H1 (cell line): ENCODE results near the gene ORC2. TPM values are rescaled to one million over a fixed set of nuclear protein-coding genes. Genes with fewer than 3 reads are reported as not detected.

Source experiments
- CHD7 ChIP-seq: fragments of 300-600 bp; sonication (generic); IDR thresholded peaks from 2 replicates; pipeline ENCODE4 v1.7.1; 2012; ENCODE audit warnings: low read length, moderate library complexity, mild to moderate bottlenecking, inconsistent platforms; ENCODE audit not compliant: insufficient replicate concordance
- CTCF ChIP-seq, 3 experiments: IDR thresholded peaks; 1 replicate in 2 of 3; 2 replicates in 1 of 3; pipeline versions ENCODE4 v1.5.1 to v1.6.1; 2011; ENCODE audit warnings: low read length in 3 of 3, mild to moderate bottlenecking in 3 of 3, inconsistent platforms in 2 of 3, low read depth in 1 of 3, moderate library complexity in 1 of 3; ENCODE audit not compliant: insufficient read depth in 1 of 3; ENCODE audit errors: control extremely low read depth in 1 of 3
- KDM4A ChIP-seq: IDR thresholded peaks from one replicate; pipeline ENCODE4 v1.7.1; 2012; ENCODE audit warnings: low read depth, mild to moderate bottlenecking, moderate library complexity, low read length, inconsistent platforms; ENCODE audit not compliant: severe bottlenecking
- SAP30 ChIP-seq: fragments of 300-600 bp; sonication (generic); IDR thresholded peaks from 2 replicates; pipeline ENCODE4 v1.7.1; 2012; ENCODE audit warnings: low read length, moderate library complexity, mild to moderate bottlenecking, inconsistent platforms; ENCODE audit not compliant: insufficient read depth, insufficient replicate concordance
- polyA plus RNA-seq, 7 experiments: library from polyadenylated mRNA; depleted of rRNA in 3 of 7; stranded (reverse) in 5 of 7; unstranded in 2 of 7; fragments of >200 nt in 5 of 7; fragments of 200-250 nt in 2 of 7; gene quantifications; 1 replicate in 5 of 7; 2 replicates in 1 of 7; 4 replicates in 1 of 7; pipeline versions ENCODE4 v1.2.1 to v1.2.3, GENCODE V29; 2011 to 2013; ENCODE audit warnings: missing spikeins in 2 of 7, mixed read lengths in 2 of 7
- total RNA-seq: library from RNA; stranded (reverse); fragmentation: NEBNext Ultra II Directional; extraction: Animal tissue kit (Norgen Biotek cat#: 25700); gene quantifications from 2 replicates; pipeline ENCODE4 v1.2.1, GENCODE V29; 2021

Gene ORC2
- total and polyA plus RNA-seq, 2 of the 8 experiments (the other 6 are each of a cell fraction or from before 2014, with no cell fraction given): 7.1 to 89.8 TPM

- TF ChIP-seq CTCF (IDR thresholded peaks at IDR 0.05; ENCODE audit: control extremely low read depth in 1 of 3, insufficient read depth in 1 of 3, low read depth in 1 of 3, low read length in 3 of 3): no peak
- TF ChIP-seq SAP30: no peak
- no peak for TF ChIP-seq CHD7
- TF ChIP-seq KDM4A: no peak
- TF ChIP-seq, all 59 proteins: peak for 0
These were observed 33.9 kb downstream of the ORC2 start (continued) for GRCh38 chr2:200929334-200930249.
